Muscle of leg (tissue), 11 donors: Measurements from ENCODE around the gene RPS28. TPM values are rescaled to one million over a fixed set of nuclear protein-coding genes. Genes with fewer than 3 reads are reported as not detected.
"Not testable (repeated sequence)": the region's sequence is repeated elsewhere in the genome, so short reads cannot be mapped to it uniquely, and the experiment has no call there.

Experiments
- DNase-seq: peaks from one replicate; pipeline ENCODE4 v3.0.0; 2013
- H3K27ac ChIP-seq: one replicate; pipeline ENCODE4 v1.5.1; 2013; ENCODE audit warnings: mild to moderate bottlenecking, low read length, control low read depth
- H3K27me3 ChIP-seq: one replicate; pipeline ENCODE4 v1.6.1; 2013; ENCODE audit warnings: low read length; ENCODE audit not compliant: control insufficient read depth, insufficient read depth
- H3K36me3 ChIP-seq: one replicate; pipeline ENCODE4 v1.6.1; 2013; ENCODE audit warnings: low read length; ENCODE audit not compliant: control insufficient read depth, insufficient read depth
- H3K4me1 ChIP-seq: one replicate; pipeline ENCODE4 v1.6.1; 2013; ENCODE audit warnings: low read length; ENCODE audit not compliant: control insufficient read depth, insufficient read depth
- H3K4me3 ChIP-seq: one replicate; pipeline ENCODE4 v1.5.1; 2013; ENCODE audit warnings: low read length, control low read depth
- H3K9me3 ChIP-seq: replicated peaks from 2 replicates; pipeline ENCODE4 v1.6.1; 2013; ENCODE audit warnings: low read depth, low read length; ENCODE audit not compliant: control insufficient read depth
- WGBS: methylation state at CpG from one replicate; pipeline ENCODE4 v1.1.5; 2013; ENCODE audit warnings: missing lambda C conversion rate; ENCODE audit not compliant: insufficient coverage; 5-methylcytosine and 5-hydroxymethylcytosine counted together
- polyA plus RNA-seq, 8 donors: library from polyadenylated mRNA; unstranded; fragments of 120-200 nt; gene quantifications; one replicate each; pipeline versions ENCODE4 v1.2.1 to v1.2.3, GENCODE V29; 2013; ENCODE audit warnings: inconsistent platforms in 1 of 8, low replicate concordance in 1 of 8; ENCODE audit not compliant: insufficient read length in 8 of 8, insufficient read depth in 1 of 8
- total RNA-seq: library from RNA; stranded (reverse); fragments of 120-200 nt; gene quantifications from one replicate; pipeline ENCODE4 v1.2.4, GENCODE V29; 2013

The RPS28 gene
- total and polyA plus RNA-seq, 9 donors: 640 to 1,487 (median 712) TPM

DNA sequence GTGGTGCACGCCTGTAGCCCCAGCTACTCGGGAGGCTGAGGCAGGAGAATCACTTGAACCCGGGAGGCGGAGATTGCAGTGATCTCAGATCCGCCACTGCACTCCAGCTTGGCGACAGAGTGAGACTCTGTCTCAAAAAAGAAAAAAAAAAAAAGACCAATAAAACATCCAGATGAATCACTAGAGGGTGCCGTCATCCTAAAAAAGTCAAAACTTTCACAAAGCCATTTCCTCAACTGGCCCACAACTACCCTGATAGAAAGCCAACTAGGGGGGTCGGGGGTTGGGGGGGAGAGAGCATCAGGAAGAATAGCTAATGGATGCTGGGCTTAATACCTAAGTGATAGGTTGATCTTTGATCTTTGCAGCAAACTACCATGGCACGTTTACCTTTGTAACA lies 2.5 kb upstream of the RPS28 start:
- not testable (repeated sequence) for H3K27ac ChIP-seq, H3K27me3 ChIP-seq, H3K4me3 ChIP-seq, DNase-seq, H3K9me3 ChIP-seq
- Histone ChIP-seq H3K36me3 (peaks cover 43% of the 10 kb centered on the region), H3K4me1 (peaks cover 22% of the 10 kb centered on the region)
- WGBS: 88% methylated on average over 1 of the region's 9 CpGs

DNA sequence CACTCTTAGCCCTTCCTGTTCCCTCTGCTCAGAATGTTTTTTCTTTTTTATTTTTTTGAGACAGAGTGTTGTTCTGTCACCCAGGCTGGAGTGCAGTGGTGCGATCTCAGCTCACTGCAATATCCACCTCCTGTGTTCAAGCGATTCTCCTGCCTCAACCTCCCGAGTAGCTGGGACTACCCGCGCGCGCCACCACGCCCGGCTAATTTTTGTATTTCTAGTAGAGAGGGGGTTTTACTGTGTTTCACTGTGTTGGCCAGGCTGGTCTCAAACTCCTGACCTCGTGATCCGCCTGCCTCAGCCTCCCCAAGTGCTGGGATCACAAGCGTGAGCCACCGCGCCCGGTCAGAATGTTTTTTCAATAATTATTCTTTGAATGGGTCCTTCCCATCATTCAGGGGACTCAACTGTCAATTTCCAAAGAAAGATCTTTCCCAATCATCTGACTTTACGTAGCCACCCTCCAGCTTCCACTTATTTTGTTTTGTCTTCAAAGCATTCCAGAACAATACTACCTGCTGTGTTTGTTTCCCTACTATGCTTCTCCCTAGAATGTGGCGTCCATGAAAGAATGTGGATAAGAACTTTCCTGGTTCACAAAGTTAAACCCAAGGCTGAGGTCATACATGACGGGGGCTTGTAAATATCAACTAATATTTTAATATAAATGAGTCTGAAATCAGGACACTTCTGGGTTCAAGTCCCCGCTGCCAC lies 1.3 kb upstream of the RPS28 start:
- peaks cover 39% of the 10 kb centered on the region for H3K36me3 ChIP-seq

DNA sequence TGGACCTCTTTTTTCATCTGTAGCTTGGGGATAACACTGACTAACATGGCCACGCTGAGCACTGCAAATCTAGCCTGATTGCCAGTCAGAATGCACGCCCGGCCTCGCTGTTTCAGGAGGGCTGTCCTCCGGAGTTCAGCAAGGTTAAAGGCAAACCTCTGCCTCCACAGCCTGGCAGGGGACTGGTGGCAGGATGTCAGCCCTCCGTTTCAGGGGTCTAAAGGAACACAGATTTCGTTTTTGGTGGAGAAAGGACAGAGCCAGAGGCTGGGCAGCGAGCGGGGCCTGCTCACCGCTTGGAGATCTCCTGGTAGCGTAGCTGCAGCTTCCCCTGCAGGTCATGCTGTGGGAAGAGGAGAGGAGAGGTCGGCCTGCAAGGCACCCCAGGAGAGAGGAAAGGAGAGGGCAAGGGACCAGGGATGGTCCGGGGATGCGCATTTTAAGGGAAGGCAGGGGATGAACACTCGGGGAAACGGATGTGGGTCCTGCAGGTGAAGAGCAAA lies 681 bp upstream of the RPS28 start:
- peaks cover 23% of the 10 kb centered on the region for H3K4me1 ChIP-seq
- H3K27me3 ChIP-seq: no peaks in the 10 kb centered on the region
- 4% methylated on average over 16 of the region's 16 CpGs for WGBS
- peaks cover 33% of the 10 kb centered on the region for H3K36me3 ChIP-seq
- DNase-seq: no peak
- H3K9me3 ChIP-seq: no peaks in the 10 kb centered on the region
- peak overlapping the region; percentile 91 for H3K27ac ChIP-seq
- peak overlapping the region; percentile 87 for H3K4me3 ChIP-seq

More for the DNA sequence above, 1.3 kb upstream of the RPS28 start:
- peaks cover 23% of the 10 kb centered on the region for H3K4me1 ChIP-seq
- peak overlapping the region; percentile 91 for H3K27ac ChIP-seq
- H3K9me3 ChIP-seq: no peaks in the 10 kb centered on the region
- H3K4me3 ChIP-seq: peak overlapping the region; percentile 87
- DNase-seq: no peak
- 89% methylated on average over 12 of the region's 19 CpGs for WGBS
- H3K27me3 ChIP-seq: no peaks in the 10 kb centered on the region

DNA sequence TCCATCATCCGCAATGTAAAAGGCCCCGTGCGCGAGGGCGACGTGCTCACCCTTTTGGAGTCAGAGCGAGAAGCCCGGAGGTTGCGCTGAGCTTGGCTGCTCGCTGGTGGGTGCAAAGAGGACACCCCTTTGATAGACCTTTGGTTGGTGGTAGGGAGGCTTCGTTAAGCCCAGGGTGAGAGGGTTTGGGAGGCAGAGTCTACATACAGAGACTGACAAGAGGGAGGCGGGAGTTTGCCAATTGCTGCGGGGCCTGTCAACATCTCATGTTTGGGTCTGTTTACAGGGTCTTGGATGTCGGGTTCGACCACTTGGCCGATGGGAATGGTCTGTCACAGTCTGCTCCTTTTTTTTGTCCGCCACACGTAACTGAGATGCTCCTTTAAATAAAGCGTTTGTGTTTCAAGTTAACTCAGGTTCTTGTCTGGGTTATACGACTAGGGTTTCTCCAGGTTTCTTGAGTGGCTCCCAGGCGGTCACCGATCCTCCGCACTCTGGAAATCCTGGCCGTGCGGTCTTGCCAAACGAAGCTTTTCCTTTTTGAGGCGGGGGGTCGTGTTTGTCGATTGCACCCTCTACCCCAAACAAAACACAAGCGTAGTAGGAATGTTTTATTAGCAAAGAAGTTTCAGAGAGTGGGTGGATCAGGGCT lies 816 bp downstream of the RPS28 start:
- Histone ChIP-seq H3K27me3 (no peaks in the 10 kb centered on the region), H3K4me1 (peaks cover 23% of the 10 kb centered on the region), H3K9me3 (peaks cover 4% of the 10 kb centered on the region), H3K4me3 (peak overlapping the region; percentile 87), H3K36me3 (peaks cover 22% of the 10 kb centered on the region), H3K27ac (peak overlapping the region; percentile 83)
- WGBS: 3% methylated on average over 11 of the region's 30 CpGs
- no peak for DNase-seq

DNA sequence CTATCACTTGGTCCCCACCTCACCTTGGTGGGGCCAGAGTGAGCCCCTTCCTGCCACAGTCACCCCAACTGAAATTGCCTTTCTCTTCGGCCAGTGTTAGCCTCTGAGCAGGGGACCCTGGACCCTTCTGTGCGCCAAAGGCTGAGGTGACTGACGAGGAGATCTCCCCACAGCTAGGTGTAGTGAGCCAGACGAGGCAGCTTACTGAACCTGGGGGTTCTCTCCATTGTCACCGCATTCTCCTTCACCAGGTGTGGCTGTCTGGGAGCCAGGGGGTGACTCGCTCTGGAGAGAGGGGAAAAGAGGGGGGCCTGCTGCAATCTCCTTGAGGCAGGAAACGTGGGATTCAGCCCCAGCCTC lies 1.3 kb downstream of the RPS28 start:
- peak overlapping the region; percentile 87 for H3K4me3 ChIP-seq
- DNase-seq: no peak
- H3K4me1 ChIP-seq: peaks cover 23% of the 10 kb centered on the region
- peaks cover 21% of the 10 kb centered on the region for H3K36me3 ChIP-seq
- 69% methylated on average over 4 of the region's 7 CpGs for WGBS
- peaks cover under 1% of the 10 kb centered on the region for H3K27me3 ChIP-seq
- H3K27ac ChIP-seq: no peak overlapping the region
- peaks cover 4% of the 10 kb centered on the region for H3K9me3 ChIP-seq

DNA sequence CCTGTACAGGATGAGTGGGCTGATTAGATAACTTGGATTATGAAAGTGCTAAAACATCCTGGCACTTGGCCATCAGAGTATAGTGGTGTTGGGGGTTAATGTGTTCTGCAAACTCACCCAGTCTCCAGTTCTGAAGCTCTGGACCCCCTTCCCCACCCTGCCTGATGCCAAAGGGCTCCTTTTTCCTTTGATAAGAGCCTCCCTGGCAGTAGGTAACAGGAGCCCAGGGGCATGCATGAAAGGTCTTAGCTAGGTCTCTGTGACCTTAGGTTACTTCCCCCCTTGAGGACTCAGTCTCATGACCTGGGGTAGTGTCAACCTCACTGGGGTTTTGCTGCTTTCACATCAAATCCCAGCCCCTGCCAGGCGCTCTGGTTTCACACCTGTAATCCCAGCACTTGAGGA lies 2.5 kb downstream of the RPS28 start:
- 100% methylated on average over 1 of the region's 1 CpG for WGBS
- H3K4me3 ChIP-seq: no peak overlapping the region
- peaks cover 4% of the 10 kb centered on the region for H3K27me3 ChIP-seq
- peaks cover 4% of the 10 kb centered on the region for H3K9me3 ChIP-seq
- peaks cover 23% of the 10 kb centered on the region for H3K4me1 ChIP-seq
- H3K36me3 ChIP-seq: peaks cover 19% of the 10 kb centered on the region
- DNase-seq: no peak
- no peak overlapping the region for H3K27ac ChIP-seq

DNA sequence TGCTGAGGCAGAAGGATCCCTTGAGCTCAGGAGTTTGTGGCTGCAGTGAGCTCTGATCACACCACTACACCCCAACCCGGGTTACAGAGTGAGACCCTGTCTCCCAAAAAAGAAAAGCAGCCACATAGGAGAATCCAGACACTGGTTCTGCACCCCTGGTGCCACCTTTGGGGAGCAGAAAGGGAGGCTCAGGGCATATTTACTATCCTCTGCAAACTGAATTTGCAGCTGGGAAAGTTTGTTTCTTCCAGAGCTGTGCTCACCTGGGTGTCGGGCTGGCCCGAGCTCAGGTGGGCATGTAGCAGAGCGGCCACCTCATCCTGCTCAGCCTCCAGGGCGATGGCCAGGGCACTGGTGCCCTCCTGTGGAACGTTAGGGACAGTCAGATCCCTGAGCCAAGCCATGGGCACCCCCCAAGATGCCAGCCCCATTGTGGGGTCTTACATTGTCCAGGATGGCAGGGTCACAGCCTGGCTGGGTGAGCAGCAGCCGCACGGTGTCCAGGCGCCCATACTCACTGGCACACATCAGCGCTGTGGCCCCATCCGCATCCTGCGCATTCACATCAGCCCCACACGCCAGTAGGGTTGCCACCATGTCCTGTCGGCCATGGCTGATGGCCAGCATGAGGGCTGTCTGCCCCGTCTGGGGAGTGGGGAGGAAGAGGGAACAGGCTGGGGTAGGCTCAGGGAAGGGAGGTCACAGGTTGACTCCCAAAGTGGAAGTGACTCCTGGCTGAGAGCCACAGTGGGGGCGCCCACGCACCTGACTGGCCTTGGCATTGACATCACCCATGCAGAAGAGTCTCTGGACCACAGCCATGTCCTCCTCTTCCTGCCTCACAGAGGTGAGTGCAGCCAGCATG lies 3.1 kb downstream of the RPS28 start:
- H3K27me3 ChIP-seq: peaks cover 4% of the 10 kb centered on the region
- H3K4me3 ChIP-seq: no peak overlapping the region
- DNase-seq: no peak
- H3K4me1 ChIP-seq: peaks cover 23% of the 10 kb centered on the region
- H3K36me3 ChIP-seq: peaks cover 19% of the 10 kb centered on the region
- no peak overlapping the region for H3K27ac ChIP-seq
- WGBS: 66% methylated on average over 17 of the region's 17 CpGs
- H3K9me3 ChIP-seq: peaks cover 4% of the 10 kb centered on the region

DNA sequence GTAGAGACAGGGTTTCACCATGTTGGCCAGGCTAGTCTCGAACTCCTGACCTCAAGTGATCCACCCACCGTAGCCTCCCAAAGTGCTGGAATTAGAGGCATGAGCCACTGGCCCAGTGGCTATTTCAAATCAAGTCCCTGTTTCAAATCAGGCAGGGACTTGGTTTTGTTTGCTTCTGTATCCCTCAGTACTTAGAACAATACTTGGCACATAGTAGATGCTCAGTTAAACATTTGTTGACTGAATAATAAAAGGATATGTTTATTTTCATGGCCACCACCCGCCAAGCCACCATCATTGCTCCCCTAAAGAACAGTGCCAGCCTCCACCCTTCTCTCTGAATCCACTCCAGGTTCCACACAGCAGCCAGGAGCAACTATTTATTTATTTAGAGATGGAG lies 4.2 kb downstream of the RPS28 start:
- peaks cover 19% of the 10 kb centered on the region for H3K36me3 ChIP-seq
- H3K27ac ChIP-seq: no peak overlapping the region
- peaks cover 4% of the 10 kb centered on the region for H3K9me3 ChIP-seq
- H3K4me1 ChIP-seq: peaks cover 14% of the 10 kb centered on the region
- H3K27me3 ChIP-seq: peaks cover 6% of the 10 kb centered on the region
- DNase-seq: no peak
- 100% methylated on average over 2 of the region's 3 CpGs for WGBS
- H3K4me3 ChIP-seq: no peak overlapping the region

DNA sequence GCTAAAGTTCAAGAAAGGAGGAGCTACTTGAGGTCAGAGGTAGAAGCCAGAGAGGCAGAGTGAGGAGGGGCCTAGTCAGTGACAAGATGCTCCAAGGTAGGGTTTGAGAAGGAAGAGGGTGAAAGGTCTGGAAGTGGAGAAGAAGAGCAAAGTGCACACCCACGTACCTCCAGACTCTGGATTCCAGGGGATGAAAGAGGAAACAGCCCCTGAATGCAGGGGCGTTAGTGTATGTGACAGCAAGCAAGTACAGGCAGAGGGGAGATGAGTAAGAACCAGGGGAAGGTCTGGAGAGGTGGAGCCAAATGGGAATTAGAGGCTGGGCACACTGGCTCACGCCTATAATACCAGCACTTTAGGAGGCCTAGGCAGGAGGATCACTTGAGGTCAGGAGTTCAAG lies 8.7 kb downstream of the RPS28 start:
- peaks cover 44% of the 10 kb centered on the region for H3K27me3 ChIP-seq
- no peaks in the 10 kb centered on the region for H3K36me3 ChIP-seq
- H3K4me3 ChIP-seq: no peak overlapping the region
- WGBS: 72% methylated on average over 3 of the region's 3 CpGs
- peaks cover 16% of the 10 kb centered on the region for H3K4me1 ChIP-seq
- DNase-seq: no peak
- peaks cover 4% of the 10 kb centered on the region for H3K9me3 ChIP-seq
- H3K27ac ChIP-seq: no peak overlapping the region
